ENCODE results near the gene RPGRIP1L.

GRCh38 chr16:53678756-53679343 is 24.8 kb downstream of the RPGRIP1L start:
- TF ChIP-seq CTCF (IDR thresholded peaks at IDR 0.05) (no peak), CHD2 (IDR thresholded peaks at IDR 0.05; ENCODE audit: low read length, partially characterized antibody) (no peak), KDM1A (IDR thresholded peaks at IDR 0.05; ENCODE audit: low read depth) (no peak), EP300 (IDR thresholded peaks at IDR 0.05) (no peak)
